ENCODE results near the gene HSD17B4.
"Not testable (repeated sequence)": the region's sequence is repeated elsewhere in the genome, so short reads cannot be mapped to it uniquely, and the experiment has no call there.

The HSD17B4 gene

GRCh38 chr5:119470105-119470763 is 17.9 kb downstream of the HSD17B4 start:
- H3K4me3 ChIP-seq (ENCODE audit: low read length) = no peak overlapping the region
- H3K4me1 ChIP-seq (ENCODE audit: control insufficient read depth, insufficient read depth, low read length) = no peaks in the 10 kb centered on the region
- H3K9ac ChIP-seq (ENCODE audit: low read length) = no peak overlapping the region
- H3K9me3 ChIP-seq (ENCODE audit: control insufficient read depth, low read length) = no peaks in the 10 kb centered on the region
- H3K27me3 ChIP-seq (ENCODE audit: control insufficient read depth, insufficient read depth, low read length) = no peaks in the 10 kb centered on the region
- no peaks in the 10 kb centered on the region for H3K36me3 ChIP-seq (ENCODE audit: control insufficient read depth, insufficient read depth, low read length)

- H3K27me3 ChIP-seq (ENCODE audit: control insufficient read depth, insufficient read depth, low read length) = no peaks in the 10 kb centered on the region
- no peaks in the 10 kb centered on the region for H3K36me3 ChIP-seq (ENCODE audit: control insufficient read depth, insufficient read depth, low read length)
- no peaks in the 10 kb centered on the region for H3K4me1 ChIP-seq (ENCODE audit: control insufficient read depth, insufficient read depth, low read length)
- no peak overlapping the region for H3K4me3 ChIP-seq (ENCODE audit: low read length)
- H3K9ac ChIP-seq (ENCODE audit: low read length) = no peak overlapping the region
- H3K9me3 ChIP-seq (ENCODE audit: control insufficient read depth, low read length) = no peaks in the 10 kb centered on the region
Observed at GRCh38 chr5:119470851-119471451, 18.7 kb downstream of the HSD17B4 start.

GRCh38 chr5:119473241-119473640 is 20.9 kb downstream of the HSD17B4 start:
- Histone ChIP-seq H3K4me1 (ENCODE audit: control insufficient read depth, insufficient read depth, low read length) (no peaks in the 10 kb centered on the region), H3K9me3 (ENCODE audit: control insufficient read depth, low read length) (no peaks in the 10 kb centered on the region), H3K27me3 (ENCODE audit: control insufficient read depth, insufficient read depth, low read length) (no peaks in the 10 kb centered on the region), H3K9ac (ENCODE audit: low read length) (no peak overlapping the region), H3K4me3 (ENCODE audit: low read length) (no peak overlapping the region), H3K36me3 (ENCODE audit: control insufficient read depth, insufficient read depth, low read length) (no peaks in the 10 kb centered on the region)

- no peak overlapping the region for H3K9ac ChIP-seq (ENCODE audit: low read length)
- no peaks in the 10 kb centered on the region for H3K36me3 ChIP-seq (ENCODE audit: control insufficient read depth, insufficient read depth, low read length)
- H3K9me3 ChIP-seq (ENCODE audit: control insufficient read depth, low read length) = no peaks in the 10 kb centered on the region
- H3K27me3 ChIP-seq (ENCODE audit: control insufficient read depth, insufficient read depth, low read length) = no peaks in the 10 kb centered on the region
- H3K4me1 ChIP-seq (ENCODE audit: control insufficient read depth, insufficient read depth, low read length) = no peaks in the 10 kb centered on the region
- H3K4me3 ChIP-seq (ENCODE audit: low read length) = no peak overlapping the region
Observed at GRCh38 chr5:119476341-119476740, 24.0 kb downstream of the HSD17B4 start.

- Histone ChIP-seq H3K36me3 (ENCODE audit: control insufficient read depth, insufficient read depth, low read length) (no peaks in the 10 kb centered on the region), H3K9me3 (ENCODE audit: control insufficient read depth, low read length) (no peaks in the 10 kb centered on the region), H3K4me1 (ENCODE audit: control insufficient read depth, insufficient read depth, low read length) (no peaks in the 10 kb centered on the region), H3K4me3 (ENCODE audit: low read length) (no peak overlapping the region), H3K27me3 (ENCODE audit: control insufficient read depth, insufficient read depth, low read length) (no peaks in the 10 kb centered on the region), H3K9ac (ENCODE audit: low read length) (no peak overlapping the region)
Observed at GRCh38 chr5:119478781-119479180, 26.5 kb downstream of the HSD17B4 start.

- H3K9ac ChIP-seq (ENCODE audit: low read length); H3K36me3 ChIP-seq (ENCODE audit: control insufficient read depth, insufficient read depth, low read length); H3K27me3 ChIP-seq (ENCODE audit: control insufficient read depth, insufficient read depth, low read length); H3K9me3 ChIP-seq (ENCODE audit: control insufficient read depth, low read length); H3K4me1 ChIP-seq (ENCODE audit: control insufficient read depth, insufficient read depth, low read length); H3K4me3 ChIP-seq (ENCODE audit: low read length): not testable (repeated sequence)
Observed at GRCh38 chr5:119480629-119481028, 28.3 kb downstream of the HSD17B4 start.

GRCh38 chr5:119483155-119483554 is 30.9 kb downstream of the HSD17B4 start:
- H3K36me3 ChIP-seq (ENCODE audit: control insufficient read depth, insufficient read depth, low read length) = no peaks in the 10 kb centered on the region
- no peaks in the 10 kb centered on the region for H3K27me3 ChIP-seq (ENCODE audit: control insufficient read depth, insufficient read depth, low read length)
- H3K9me3 ChIP-seq (ENCODE audit: control insufficient read depth, low read length) = no peaks in the 10 kb centered on the region
- no peak overlapping the region for H3K9ac ChIP-seq (ENCODE audit: low read length)
- no peaks in the 10 kb centered on the region for H3K4me1 ChIP-seq (ENCODE audit: control insufficient read depth, insufficient read depth, low read length)
- no peak overlapping the region for H3K4me3 ChIP-seq (ENCODE audit: low read length)

GRCh38 chr5:119484884-119485283 is 32.6 kb downstream of the HSD17B4 start:
- H3K9me3 ChIP-seq (ENCODE audit: control insufficient read depth, low read length) = no peaks in the 10 kb centered on the region
- H3K4me1 ChIP-seq (ENCODE audit: control insufficient read depth, insufficient read depth, low read length) = no peaks in the 10 kb centered on the region
- no peak overlapping the region for H3K9ac ChIP-seq (ENCODE audit: low read length)
- H3K27me3 ChIP-seq (ENCODE audit: control insufficient read depth, insufficient read depth, low read length) = no peaks in the 10 kb centered on the region
- no peaks in the 10 kb centered on the region for H3K36me3 ChIP-seq (ENCODE audit: control insufficient read depth, insufficient read depth, low read length)
- no peak overlapping the region for H3K4me3 ChIP-seq (ENCODE audit: low read length)

GRCh38 chr5:119501671-119502179 is 49.4 kb downstream of the HSD17B4 start:
- Histone ChIP-seq H3K9me3 (ENCODE audit: control insufficient read depth, low read length) (no peaks in the 10 kb centered on the region), H3K27me3 (ENCODE audit: control insufficient read depth, insufficient read depth, low read length) (no peaks in the 10 kb centered on the region), H3K4me1 (ENCODE audit: control insufficient read depth, insufficient read depth, low read length) (no peaks in the 10 kb centered on the region), H3K36me3 (ENCODE audit: control insufficient read depth, insufficient read depth, low read length) (peaks cover 6% of the 10 kb centered on the region), H3K9ac (ENCODE audit: low read length) (no peak overlapping the region), H3K4me3 (ENCODE audit: low read length) (no peak overlapping the region)

- not testable (repeated sequence) for H3K9ac ChIP-seq (ENCODE audit: low read length); H3K9me3 ChIP-seq (ENCODE audit: control insufficient read depth, low read length); H3K4me1 ChIP-seq (ENCODE audit: control insufficient read depth, insufficient read depth, low read length); H3K4me3 ChIP-seq (ENCODE audit: low read length); H3K27me3 ChIP-seq (ENCODE audit: control insufficient read depth, insufficient read depth, low read length); H3K36me3 ChIP-seq (ENCODE audit: control insufficient read depth, insufficient read depth, low read length)
Observed at GRCh38 chr5:119503939-119504338, 51.6 kb downstream of the HSD17B4 start.

- H3K4me1 ChIP-seq (ENCODE audit: control insufficient read depth, insufficient read depth, low read length) = no peaks in the 10 kb centered on the region
- H3K36me3 ChIP-seq (ENCODE audit: control insufficient read depth, insufficient read depth, low read length) = no peaks in the 10 kb centered on the region
- H3K4me3 ChIP-seq (ENCODE audit: low read length) = no peak overlapping the region
- no peaks in the 10 kb centered on the region for H3K27me3 ChIP-seq (ENCODE audit: control insufficient read depth, insufficient read depth, low read length)
- no peak overlapping the region for H3K9ac ChIP-seq (ENCODE audit: low read length)
- no peaks in the 10 kb centered on the region for H3K9me3 ChIP-seq (ENCODE audit: control insufficient read depth, low read length)
Observed at GRCh38 chr5:119512277-119512676, 60.0 kb downstream of the HSD17B4 start.

GRCh38 chr5:119515192-119515591 is 62.9 kb downstream of the HSD17B4 start:
- H3K4me3 ChIP-seq (ENCODE audit: low read length) = no peak overlapping the region
- no peak overlapping the region for H3K9ac ChIP-seq (ENCODE audit: low read length)
- H3K4me1 ChIP-seq (ENCODE audit: control insufficient read depth, insufficient read depth, low read length) = no peaks in the 10 kb centered on the region
- H3K36me3 ChIP-seq (ENCODE audit: control insufficient read depth, insufficient read depth, low read length) = no peaks in the 10 kb centered on the region
- H3K9me3 ChIP-seq (ENCODE audit: control insufficient read depth, low read length) = no peaks in the 10 kb centered on the region
- no peaks in the 10 kb centered on the region for H3K27me3 ChIP-seq (ENCODE audit: control insufficient read depth, insufficient read depth, low read length)

Data from mucosa of stomach (tissue), 1 donor.